HEK293 (cell line): ENCODE data around the gene WDR91.

ENCODE experiments used
- CTCF ChIA-PET: fragments of 350-600 bp; formaldehyde crosslinking; extraction: SDS; loops from one replicate; lab custom pipeline; 2021; ENCODE audit warnings: antibody characterized with exemption; lab: Yijun Ruan, JAX
- POLR2A ChIA-PET: fragments of 300-600 bp; formaldehyde crosslinking; extraction: SDS; loops from one replicate; lab custom pipeline; 2020; ENCODE audit warnings: antibody characterized with exemption, inconsistent platforms; lab: Yijun Ruan, JAX
- H3K27ac ChIP-seq: fragments of 200-500 bp; sonication (Bioruptor generic); 2 replicates; pipeline ENCODE4 v1.5.1; 2014; ENCODE audit warnings: low read depth, low read length, control low read depth, inconsistent platforms; ENCODE audit errors: extremely low read depth
- H3K36me3 ChIP-seq, 2 experiments: fragments of 200-500 bp in 1 of 2; sonication (Bioruptor generic) in 1 of 2; 1 replicate in 1 of 2; 2 replicates in 1 of 2; pipeline ENCODE4 v1.5.1; 2014 to 2017; ENCODE audit warnings: inconsistent platforms in 2 of 2, low read length in 2 of 2; ENCODE audit not compliant: control insufficient read depth in 2 of 2, insufficient read depth in 1 of 2
- H3K4me1 ChIP-seq: fragments of 200-500 bp; sonication (Bioruptor generic); 2 replicates; pipeline ENCODE4 v1.5.1; 2014; ENCODE audit warnings: mild to moderate bottlenecking, low read length, inconsistent platforms; ENCODE audit not compliant: control insufficient read depth, insufficient read depth
- H3K4me3 ChIP-seq: 2 replicates; pipeline ENCODE4 v1.5.1; 2011; ENCODE audit warnings: low read depth, mild to moderate bottlenecking, control low read depth, low read length, moderate library complexity
- H3K9me3 ChIP-seq: fragments of 200-500 bp; sonication (Bioruptor generic); 2 replicates; pipeline ENCODE4 v1.5.1; 2014; ENCODE audit warnings: low read depth, low read length, inconsistent platforms; ENCODE audit not compliant: control insufficient read depth, insufficient read depth
- HOXA7 ChIP-seq: sonication (generic); formaldehyde crosslinking; IDR thresholded peaks from 2 replicates; pipeline ENCODE4 v1.8.1; 2022; ENCODE audit warnings: missing genetic modification reagents, borderline replicate concordance
- KLF9 ChIP-seq: fragments of 450-650 bp; formaldehyde crosslinking; IDR thresholded peaks from 2 replicates; pipeline ENCODE4 v1.5.1; 2016; ENCODE audit warnings: missing biosample characterization, missing genetic modification characterization, low read depth
- MEIS1 ChIP-seq: sonication (generic); formaldehyde crosslinking; IDR thresholded peaks from 2 replicates; pipeline ENCODE4 v1.8.1; 2022; ENCODE audit warnings: missing genetic modification reagents, mild to moderate bottlenecking, borderline replicate concordance
- PATZ1 ChIP-seq: fragments of 450-650 bp; formaldehyde crosslinking; IDR thresholded peaks from 2 replicates; pipeline ENCODE4 v1.5.1; 2016; ENCODE audit warnings: missing biosample characterization, missing genetic modification characterization
- REPIN1 ChIP-seq: fragments of 450-650 bp; formaldehyde crosslinking; IDR thresholded peaks from 2 replicates; pipeline ENCODE4 v1.5.1; 2017; ENCODE audit warnings: missing biosample characterization, missing genetic modification characterization, low read depth
- SCRT2 ChIP-seq: fragments of 450-650 bp; formaldehyde crosslinking; IDR thresholded peaks from 2 replicates; pipeline ENCODE4 v1.5.1; 2016; ENCODE audit warnings: missing biosample characterization, missing genetic modification characterization
- SP7 ChIP-seq: fragments of 450-650 bp; formaldehyde crosslinking; IDR thresholded peaks from 2 replicates; pipeline ENCODE4 v1.5.1; 2016; ENCODE audit warnings: missing biosample characterization, missing genetic modification characterization
- TRIM28 ChIP-seq: IDR thresholded peaks from 2 replicates; pipeline ENCODE4 v1.6.1; 2011; ENCODE audit warnings: low read length, control low read depth, borderline replicate concordance
- ZBTB17 ChIP-seq: fragments of 450-650 bp; formaldehyde crosslinking; IDR thresholded peaks from 2 replicates; pipeline ENCODE4 v1.5.1; 2016; ENCODE audit warnings: missing biosample characterization, missing genetic modification characterization
- ZBTB20 ChIP-seq: fragments of 450-650 bp; formaldehyde crosslinking; IDR thresholded peaks from 2 replicates; pipeline ENCODE4 v1.5.1; 2016; ENCODE audit warnings: missing biosample characterization, missing genetic modification characterization
- ZBTB49 ChIP-seq: fragments of 450-650 bp; formaldehyde crosslinking; IDR thresholded peaks from 2 replicates; pipeline ENCODE4 v1.5.1; 2016; ENCODE audit warnings: missing biosample characterization, missing genetic modification characterization, low read depth
- ZEB2 ChIP-seq: fragments of 450-650 bp; formaldehyde crosslinking; IDR thresholded peaks from 2 replicates; pipeline ENCODE4 v1.5.1; 2016; ENCODE audit warnings: missing biosample characterization, missing genetic modification characterization
- ZFHX2 ChIP-seq: fragments of 450-650 bp; formaldehyde crosslinking; conservative IDR thresholded peaks from 2 replicates; pipeline ENCODE4 v1.5.1; 2016; ENCODE audit warnings: missing biosample characterization, missing genetic modification characterization
- ZFP3 ChIP-seq: fragments of 450-650 bp; formaldehyde crosslinking; IDR thresholded peaks from 2 replicates; pipeline ENCODE4 v1.5.1; 2016; ENCODE audit warnings: low read depth, missing biosample characterization, missing genetic modification characterization
- ZIC2 ChIP-seq: fragments of 450-650 bp; formaldehyde crosslinking; IDR thresholded peaks from 2 replicates; pipeline ENCODE4 v1.5.1; 2016; ENCODE audit warnings: missing biosample characterization, missing genetic modification characterization
- ZNF10 ChIP-seq: fragments of 450-650 bp; formaldehyde crosslinking; IDR thresholded peaks from 2 replicates; pipeline ENCODE4 v1.5.1; 2017; ENCODE audit warnings: missing biosample characterization, missing genetic modification characterization
- ZNF112 ChIP-seq: fragments of 450-650 bp; formaldehyde crosslinking; IDR thresholded peaks from 2 replicates; pipeline ENCODE4 v1.5.0; 2017; ENCODE audit warnings: missing biosample characterization, missing genetic modification characterization
- ZNF16 ChIP-seq: fragments of 450-650 bp; formaldehyde crosslinking; IDR thresholded peaks from 2 replicates; pipeline ENCODE4 v1.5.1; 2016; ENCODE audit warnings: low read depth, missing biosample characterization, missing genetic modification characterization
- ZNF23 ChIP-seq: fragments of 450-650 bp; formaldehyde crosslinking; IDR thresholded peaks from 2 replicates; pipeline ENCODE4 v1.5.1; 2016; ENCODE audit warnings: missing biosample characterization, missing genetic modification characterization, borderline replicate concordance
- ZNF302 ChIP-seq: fragments of 450-650 bp; formaldehyde crosslinking; IDR thresholded peaks from 2 replicates; pipeline ENCODE4 v1.5.1; 2016; ENCODE audit warnings: missing biosample characterization, missing genetic modification characterization, low read depth
- ZNF324 ChIP-seq: fragments of 450-650 bp; formaldehyde crosslinking; IDR thresholded peaks from 2 replicates; pipeline ENCODE4 v1.5.1; 2016; ENCODE audit warnings: missing biosample characterization, missing genetic modification characterization
- ZNF335 ChIP-seq: fragments of 450-650 bp; formaldehyde crosslinking; conservative IDR thresholded peaks from 2 replicates; pipeline ENCODE4 v1.5.1; 2016; ENCODE audit warnings: missing biosample characterization, missing genetic modification characterization
- ZNF350 ChIP-seq: fragments of 450-650 bp; formaldehyde crosslinking; IDR thresholded peaks from 2 replicates; pipeline ENCODE4 v1.5.0; 2017; ENCODE audit warnings: missing biosample characterization, mild to moderate bottlenecking, missing genetic modification characterization
- ZNF404 ChIP-seq: fragments of 450-650 bp; formaldehyde crosslinking; IDR thresholded peaks from 2 replicates; pipeline ENCODE4 v1.5.1; 2017; ENCODE audit warnings: missing biosample characterization, missing genetic modification characterization
- ZNF416 ChIP-seq: fragments of 450-650 bp; formaldehyde crosslinking; IDR thresholded peaks from 2 replicates; pipeline ENCODE4 v1.5.1; 2016; ENCODE audit warnings: missing biosample characterization, missing genetic modification characterization
- ZNF473 ChIP-seq: fragments of 450-650 bp; formaldehyde crosslinking; IDR thresholded peaks from 2 replicates; pipeline ENCODE4 v1.5.1; 2017; ENCODE audit warnings: missing biosample characterization, missing genetic modification characterization
- ZNF488 ChIP-seq: fragments of 450-650 bp; formaldehyde crosslinking; IDR thresholded peaks from 2 replicates; pipeline ENCODE4 v1.5.1; 2016; ENCODE audit warnings: missing biosample characterization, missing genetic modification characterization
- ZNF501 ChIP-seq: fragments of 450-650 bp; formaldehyde crosslinking; IDR thresholded peaks from 2 replicates; pipeline ENCODE4 v1.5.1; 2016; ENCODE audit warnings: missing biosample characterization, missing genetic modification characterization
- ZNF530 ChIP-seq: fragments of 450-650 bp; formaldehyde crosslinking; IDR thresholded peaks from 2 replicates; pipeline ENCODE4 v1.5.1; 2016; ENCODE audit warnings: low read depth, missing biosample characterization, missing genetic modification characterization
- ZNF571 ChIP-seq: fragments of 450-650 bp; formaldehyde crosslinking; IDR thresholded peaks from 2 replicates; pipeline ENCODE4 v1.5.0; 2017; ENCODE audit warnings: missing biosample characterization, missing genetic modification characterization
- ZNF596 ChIP-seq: fragments of 450-650 bp; IDR thresholded peaks from 2 replicates; pipeline ENCODE4 v1.5.0; 2018; ENCODE audit warnings: missing biosample characterization, mild to moderate bottlenecking, missing genetic modification characterization, moderate library complexity
- ZNF747 ChIP-seq: fragments of 450-650 bp; formaldehyde crosslinking; IDR thresholded peaks from 2 replicates; pipeline ENCODE4 v1.5.1; 2016; ENCODE audit warnings: missing biosample characterization, missing genetic modification characterization
- ZNF792 ChIP-seq: fragments of 450-650 bp; formaldehyde crosslinking; IDR thresholded peaks from 2 replicates; pipeline ENCODE4 v1.5.1; 2016; ENCODE audit warnings: missing biosample characterization, missing genetic modification characterization
- ZSCAN30 ChIP-seq: fragments of 450-650 bp; IDR thresholded peaks from 2 replicates; pipeline ENCODE4 v1.5.1; 2018; ENCODE audit warnings: missing biosample characterization, mild to moderate bottlenecking, missing genetic modification characterization, moderate library complexity

Gene WDR91

GRCh38 chr7:135211179-135211945 is at the start of gene WDR91:
WDR91 (minus strand) TSS chr7:135211526; CDS start chr7:135211502, 24 bp downstream.
- ChIA-PET CTCF (no interaction called here), POLR2A (interaction anchor here (1.1 to 1.5 kb wide), 3 partner anchors 9 to 41 kb away, joined by 3 to 4 read pairs (median 3); partner anchors contain the start of gene CYREN)
- H3K4me3 ChIP-seq = peak within 1 kb of the TSS; percentile 84
- H3K36me3 ChIP-seq = peaks cover 0 to 10% of the 10 kb centered on the region in 2 experiments; a peak in 1 of 3 replicates
- H3K9me3 ChIP-seq = no peaks in the 10 kb centered on the region
- H3K4me1 ChIP-seq = peaks cover 7% of the 10 kb centered on the region
- peak within 1 kb of the TSS; percentile 33; the same call in 1 of the 2 replicates for H3K27ac ChIP-seq
- TF ChIP-seq ZBTB17 (tag by site-specific recombination) = no peak
- TF ChIP-seq ZFHX2 (tag by site-specific recombination) = peak; percentile 66
- no peak for TF ChIP-seq SP7 (tag by site-specific recombination)
- TF ChIP-seq ZNF747 (tag by site-specific recombination) = no peak
- TF ChIP-seq ZBTB49 = no peak
- TF ChIP-seq ZNF488 (tag by site-specific recombination) = no peak
- TF ChIP-seq ZNF416 = no peak
- TF ChIP-seq ZSCAN30 (tag by site-specific recombination) = no peak
- peak; percentile 55; the same call in 1 of the 2 replicates for TF ChIP-seq PATZ1
- peak; percentile 41; the same call in 1 of the 2 replicates for TF ChIP-seq TRIM28
- no peak for TF ChIP-seq ZNF571
- no peak for TF ChIP-seq ZNF530 (tag by site-specific recombination)
- TF ChIP-seq ZNF335 (tag by site-specific recombination) = peak; percentile 79
- TF ChIP-seq REPIN1 = no peak
- no peak for TF ChIP-seq ZEB2 (tag by site-specific recombination)
- no peak for TF ChIP-seq ZNF112 (tag by site-specific recombination)
- TF ChIP-seq ZBTB20 (tag by site-specific recombination) = no peak; the same call in 1 of the 2 replicates
- TF ChIP-seq ZNF16 = no peak
- no peak for TF ChIP-seq ZNF302
- no peak for TF ChIP-seq ZFP3
- 0 out of 2 replicates have a peak, but pooled peaks have one; percentile 15 for TF ChIP-seq KLF9 (tag by site-specific recombination)
- TF ChIP-seq SCRT2 = no peak
- TF ChIP-seq ZNF596 (tag by site-specific recombination) = no peak
- TF ChIP-seq ZNF473 = no peak
- no peak for TF ChIP-seq ZNF404 (tag by site-specific recombination)
- no peak for TF ChIP-seq ZNF23
- 0 out of 2 replicates have a peak, but pooled peaks have one; percentile 11 for TF ChIP-seq ZNF10 (tag by site-specific recombination)
- TF ChIP-seq ZNF324 (tag by site-specific recombination) = no peak
- no peak for TF ChIP-seq MEIS1 (CRISPR knock-in tag)
- TF ChIP-seq HOXA7 (CRISPR knock-in tag) = no peak
- TF ChIP-seq ZNF350 (tag by site-specific recombination) = no peak
- peak; percentile 66 for TF ChIP-seq ZIC2 (tag by site-specific recombination)
- TF ChIP-seq ZNF792 (tag by site-specific recombination) = no peak
- no peak; the same call in 1 of the 2 replicates for TF ChIP-seq ZNF501 (tag by site-specific recombination)
